ENCODE data around the gene DHDDS.

The DHDDS gene

DNA sequence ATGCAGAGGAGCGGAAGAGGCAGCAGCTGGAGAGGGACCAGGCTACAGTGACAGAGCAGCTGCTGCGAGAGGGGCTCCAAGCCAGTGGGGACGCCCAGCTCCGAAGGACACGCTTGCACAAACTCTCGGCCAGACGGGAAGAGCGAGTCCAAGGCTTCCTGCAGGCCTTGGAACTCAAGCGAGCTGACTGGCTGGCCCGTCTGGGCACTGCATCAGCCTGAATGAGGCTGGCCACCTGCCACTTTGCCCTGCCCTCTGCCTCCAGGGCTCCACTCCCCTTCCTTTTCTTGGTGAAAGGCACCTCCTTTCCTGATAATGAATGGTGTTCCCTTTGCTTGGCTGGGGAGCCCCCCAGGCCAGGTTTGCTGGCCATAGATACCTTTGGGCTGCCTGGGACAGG lies 36.8 kb downstream of the DHDDS start:
- H3K27ac ChIP-seq (ENCODE audit: low read length, poor library complexity, severe bottlenecking): no peak overlapping the region
- no peak overlapping the region for H3K18ac ChIP-seq (ENCODE audit: low read depth in 1 of 2, low read length in 2 of 2)
- H3K9me3 ChIP-seq (ENCODE audit: control insufficient read depth, low read length): no peaks in the 10 kb centered on the region
- no peak overlapping the region for H3K4me2 ChIP-seq (ENCODE audit: low read length, poor library complexity, severe bottlenecking)
- no peak for DNase-seq
- H2BK12ac ChIP-seq (ENCODE audit: low read length in 2 of 2): no peak overlapping the region
- H3K27me3 ChIP-seq (ENCODE audit: control insufficient read depth in 1 of 2, insufficient read depth in 1 of 2, low read length in 2 of 2): no peaks in the 10 kb centered on the region
- H3K4ac ChIP-seq (ENCODE audit: low read depth in 1 of 2, low read length in 2 of 2): no peak overlapping the region
- 98% methylated on average over 10 of the region's 10 CpGs for WGBS
- no peak overlapping the region for H2AK5ac ChIP-seq (ENCODE audit: low read length, severe bottlenecking)
- peaks cover 14% of the 10 kb centered on the region for H3K4me1 ChIP-seq (ENCODE audit: control insufficient read depth, insufficient read depth, low read depth, low read length)
- no peak overlapping the region for H3K14ac ChIP-seq (ENCODE audit: low read length in 2 of 2)
- peaks cover 18% of the 10 kb centered on the region for H3K79me1 ChIP-seq (replicated peaks; ENCODE audit: low read length, poor library complexity, severe bottlenecking)
- H3K23ac ChIP-seq (ENCODE audit: low read length in 2 of 2): no peak overlapping the region
- no peak overlapping the region for H4K8ac ChIP-seq (ENCODE audit: low read length)
- H2BK5ac ChIP-seq (ENCODE audit: low read depth, low read length, poor library complexity, severe bottlenecking): no peak overlapping the region
- no peak overlapping the region for H2BK120ac ChIP-seq (ENCODE audit: low read depth, low read length)
- H3K9ac ChIP-seq (ENCODE audit: low read length): no peak overlapping the region
- H4K91ac ChIP-seq (ENCODE audit: low read length): no peak overlapping the region
- H3K4me3 ChIP-seq (ENCODE audit: insufficient read depth in 1 of 2, low read depth in 1 of 2, low read length in 2 of 2): no peak overlapping the region
- no peak overlapping the region for H2BK15ac ChIP-seq (ENCODE audit: low read depth, poor library complexity, severe bottlenecking)
- peaks cover 41 to 60% of the 10 kb centered on the region in 2 experiments for H3K36me3 ChIP-seq (ENCODE audit: control insufficient read depth in 1 of 2, insufficient read depth in 2 of 2, low read depth in 1 of 2, low read length in 2 of 2)
- no peak overlapping the region for H2AFZ ChIP-seq (ENCODE audit: low read depth, low read length)

DNA sequence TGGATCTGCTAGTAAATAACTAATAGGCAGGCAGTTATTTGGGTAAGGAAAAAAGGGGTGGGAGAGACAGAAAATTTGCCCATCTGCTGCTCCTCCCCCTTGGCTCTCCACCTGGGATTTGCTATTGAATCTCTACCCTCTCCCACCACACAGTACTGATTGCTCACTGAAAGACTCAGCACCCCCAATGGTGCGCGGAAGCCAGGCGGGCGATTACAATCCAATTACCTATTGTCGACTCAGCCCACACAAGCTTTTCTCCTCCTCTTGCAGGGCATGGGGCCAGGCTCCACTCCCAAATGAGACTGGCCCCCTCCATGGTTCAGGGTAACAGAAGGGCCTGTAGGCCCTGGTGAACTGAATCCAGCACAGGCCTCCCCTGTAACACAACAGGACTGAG lies 37.4 kb downstream of the DHDDS start:
- H3K9ac ChIP-seq (ENCODE audit: low read length): no peak overlapping the region
- peaks cover 18% of the 10 kb centered on the region for H3K79me1 ChIP-seq (replicated peaks; ENCODE audit: low read length, poor library complexity, severe bottlenecking)
- no peak overlapping the region for H3K4ac ChIP-seq (ENCODE audit: low read depth in 1 of 2, low read length in 2 of 2)
- H2AK5ac ChIP-seq (ENCODE audit: low read length, severe bottlenecking): no peak overlapping the region
- no peak for DNase-seq
- H4K91ac ChIP-seq (ENCODE audit: low read length): no peak overlapping the region
- H2BK15ac ChIP-seq (ENCODE audit: low read depth, poor library complexity, severe bottlenecking): no peak overlapping the region
- H3K27me3 ChIP-seq (ENCODE audit: control insufficient read depth in 1 of 2, insufficient read depth in 1 of 2, low read length in 2 of 2): no peaks in the 10 kb centered on the region
- H3K9me3 ChIP-seq (ENCODE audit: control insufficient read depth, low read length): no peaks in the 10 kb centered on the region
- no peak overlapping the region for H3K4me2 ChIP-seq (ENCODE audit: low read length, poor library complexity, severe bottlenecking)
- no peak overlapping the region for H3K4me3 ChIP-seq (ENCODE audit: insufficient read depth in 1 of 2, low read depth in 1 of 2, low read length in 2 of 2)
- no peak overlapping the region for H3K23ac ChIP-seq (ENCODE audit: low read length in 2 of 2)
- no peak overlapping the region for H4K8ac ChIP-seq (ENCODE audit: low read length)
- H2AFZ ChIP-seq (ENCODE audit: low read depth, low read length): no peak overlapping the region
- H2BK120ac ChIP-seq (ENCODE audit: low read depth, low read length): no peak overlapping the region
- H2BK5ac ChIP-seq (ENCODE audit: low read depth, low read length, poor library complexity, severe bottlenecking): no peak overlapping the region
- no peak overlapping the region for H2BK12ac ChIP-seq (ENCODE audit: low read length in 2 of 2)
- H3K36me3 ChIP-seq (ENCODE audit: control insufficient read depth in 1 of 2, insufficient read depth in 2 of 2, low read depth in 1 of 2, low read length in 2 of 2): peaks cover 38 to 61% of the 10 kb centered on the region in 2 experiments
- 97% methylated on average over 5 of the region's 5 CpGs for WGBS
- no peak overlapping the region for H3K27ac ChIP-seq (ENCODE audit: low read length, poor library complexity, severe bottlenecking)
- peaks cover 14% of the 10 kb centered on the region for H3K4me1 ChIP-seq (ENCODE audit: control insufficient read depth, insufficient read depth, low read depth, low read length)
- H3K14ac ChIP-seq (ENCODE audit: low read length in 2 of 2): no peak overlapping the region
- H3K18ac ChIP-seq (ENCODE audit: low read depth in 1 of 2, low read length in 2 of 2): no peak overlapping the region

DNA sequence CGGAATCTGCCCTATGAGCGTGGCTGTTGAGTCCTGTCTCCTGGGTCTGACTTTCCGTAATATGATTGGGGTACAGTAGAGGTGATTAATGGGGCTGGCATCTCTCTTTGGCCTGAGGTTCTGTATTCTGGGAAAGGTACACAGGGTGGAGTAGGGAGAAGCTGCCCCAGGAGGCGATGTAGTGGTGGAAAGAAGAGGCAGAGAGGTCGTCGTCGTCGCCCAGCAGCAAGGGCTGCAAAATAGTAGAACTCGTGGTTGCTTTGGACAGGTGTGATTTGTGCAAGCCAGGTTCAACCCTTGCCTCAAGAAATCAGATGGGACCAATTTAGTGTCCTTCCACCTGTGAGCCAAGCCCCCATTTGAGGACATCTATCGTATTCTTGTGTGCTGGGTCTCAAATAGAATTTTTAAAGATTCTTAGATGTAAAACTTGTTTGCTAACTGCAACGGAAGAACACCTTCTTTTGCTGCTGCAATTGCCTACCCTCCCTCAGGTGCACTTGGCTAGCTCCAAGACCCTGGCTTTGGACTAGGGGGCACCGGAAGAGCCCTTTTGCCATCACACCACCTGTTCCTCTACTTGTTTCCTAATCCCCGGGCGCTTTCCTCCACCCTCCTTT lies 38.9 kb downstream of the DHDDS start:
- no peak overlapping the region for H2AFZ ChIP-seq (ENCODE audit: low read depth, low read length)
- H3K4me1 ChIP-seq (ENCODE audit: control insufficient read depth, insufficient read depth, low read depth, low read length): peaks cover 14% of the 10 kb centered on the region
- WGBS: 60% methylated on average over 14 of the region's 14 CpGs
- no peak overlapping the region for H4K91ac ChIP-seq (ENCODE audit: low read length)
- no peak overlapping the region for H4K8ac ChIP-seq (ENCODE audit: low read length)
- H3K18ac ChIP-seq (ENCODE audit: low read depth in 1 of 2, low read length in 2 of 2): no peak overlapping the region
- H3K9ac ChIP-seq (ENCODE audit: low read length): peak overlapping the region; percentile 65
- peak overlapping the region; percentile 77 for H3K4me2 ChIP-seq (ENCODE audit: low read length, poor library complexity, severe bottlenecking)
- H3K36me3 ChIP-seq (ENCODE audit: control insufficient read depth in 1 of 2, insufficient read depth in 2 of 2, low read depth in 1 of 2, low read length in 2 of 2): peaks cover 26 to 54% of the 10 kb centered on the region in 2 experiments
- no peak overlapping the region for H2BK12ac ChIP-seq (ENCODE audit: low read length in 2 of 2)
- H3K27ac ChIP-seq (ENCODE audit: low read length, poor library complexity, severe bottlenecking): no peak overlapping the region
- no peak overlapping the region for H2BK120ac ChIP-seq (ENCODE audit: low read depth, low read length)
- no peak for DNase-seq
- H3K4ac ChIP-seq (ENCODE audit: low read depth in 1 of 2, low read length in 2 of 2): no peak overlapping the region
- H2BK15ac ChIP-seq (ENCODE audit: low read depth, poor library complexity, severe bottlenecking): peak overlapping the region; percentile 33
- H3K14ac ChIP-seq (ENCODE audit: low read length in 2 of 2): no peak overlapping the region
- no peak overlapping the region for H2AK5ac ChIP-seq (ENCODE audit: low read length, severe bottlenecking)
- H3K9me3 ChIP-seq (ENCODE audit: control insufficient read depth, low read length): no peaks in the 10 kb centered on the region
- H3K27me3 ChIP-seq (ENCODE audit: control insufficient read depth in 1 of 2, insufficient read depth in 1 of 2, low read length in 2 of 2): no peaks in the 10 kb centered on the region
- no peak overlapping the region for H2BK5ac ChIP-seq (ENCODE audit: low read depth, low read length, poor library complexity, severe bottlenecking)
- peak overlapping the region in 1 of 2 experiments; percentile 82 for H3K4me3 ChIP-seq (ENCODE audit: insufficient read depth in 1 of 2, low read depth in 1 of 2, low read length in 2 of 2)
- H3K79me1 ChIP-seq (replicated peaks; ENCODE audit: low read length, poor library complexity, severe bottlenecking): peaks cover 12% of the 10 kb centered on the region
- peak overlapping the region in 1 of 2 experiments; percentile 49 for H3K23ac ChIP-seq (ENCODE audit: low read length in 2 of 2)

DNA sequence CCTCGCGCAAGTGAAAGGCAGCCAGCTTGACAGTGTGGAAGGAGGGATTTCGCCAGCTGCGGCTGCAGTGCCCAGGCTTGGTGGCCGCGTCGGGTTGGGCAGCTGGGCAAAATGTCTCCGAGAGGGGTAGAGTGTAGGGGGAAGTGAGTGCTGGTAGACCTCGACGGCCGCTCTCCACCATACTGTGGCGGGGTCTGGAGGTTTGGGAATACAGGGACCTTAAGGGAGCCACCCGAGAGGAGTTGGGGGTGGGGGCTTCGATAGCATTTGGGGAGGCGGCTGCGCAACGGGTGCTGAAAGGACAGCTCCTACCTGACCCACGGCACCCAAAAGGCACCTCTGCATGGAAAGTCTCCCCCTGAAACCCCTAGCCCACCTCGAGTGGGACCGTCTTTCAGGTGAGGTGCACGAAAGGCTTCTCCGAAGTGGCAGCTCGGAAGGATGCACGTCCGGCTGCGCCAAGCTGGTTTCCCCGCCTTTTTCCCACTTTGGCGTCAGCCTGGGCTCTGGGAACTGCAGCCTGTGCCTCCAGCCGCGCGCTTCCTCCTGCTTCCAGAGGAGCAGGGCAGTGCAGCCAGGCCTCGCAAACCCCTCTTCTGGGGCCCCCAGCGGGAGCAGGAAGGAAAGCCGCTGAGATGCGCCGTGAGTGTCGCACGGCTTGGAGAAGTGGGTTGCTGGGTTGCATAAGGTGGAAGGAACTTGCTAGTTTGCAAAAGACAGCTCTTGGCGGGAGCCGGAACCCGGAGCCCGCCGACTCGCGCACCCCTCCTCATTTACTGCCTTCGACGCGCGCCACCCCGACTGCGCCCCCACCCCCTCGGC lies 39.6 kb downstream of the DHDDS start:
- Histone ChIP-seq H3K36me3 (ENCODE audit: control insufficient read depth in 1 of 2, insufficient read depth in 2 of 2, low read depth in 1 of 2, low read length in 2 of 2) (peaks cover 22 to 54% of the 10 kb centered on the region in 2 experiments), H2BK120ac (ENCODE audit: low read depth, low read length) (no peak overlapping the region), H3K18ac (ENCODE audit: low read depth in 1 of 2, low read length in 2 of 2) (peak overlapping the region; percentile 8 to 46), H2AFZ (ENCODE audit: low read depth, low read length) (no peak overlapping the region), H2BK12ac (ENCODE audit: low read length in 2 of 2) (peak overlapping the region in 1 of 2 experiments; percentile 24), H3K27me3 (ENCODE audit: control insufficient read depth in 1 of 2, insufficient read depth in 1 of 2, low read length in 2 of 2) (no peaks in the 10 kb centered on the region), H2BK15ac (ENCODE audit: low read depth, poor library complexity, severe bottlenecking) (no peak overlapping the region), H3K9me3 (ENCODE audit: control insufficient read depth, low read length) (no peaks in the 10 kb centered on the region), H3K27ac (ENCODE audit: low read length, poor library complexity, severe bottlenecking) (peak overlapping the region; percentile 13), H4K91ac (ENCODE audit: low read length) (no peak overlapping the region), H3K4me3 (ENCODE audit: insufficient read depth in 1 of 2, low read depth in 1 of 2, low read length in 2 of 2) (peak overlapping the region; percentile 51 to 82), H3K23ac (ENCODE audit: low read length in 2 of 2) (peak overlapping the region in 1 of 2 experiments; percentile 23), H2AK5ac (ENCODE audit: low read length, severe bottlenecking) (no peak overlapping the region), H2BK5ac (ENCODE audit: low read depth, low read length, poor library complexity, severe bottlenecking) (no peak overlapping the region), H3K14ac (ENCODE audit: low read length in 2 of 2) (peak overlapping the region in 1 of 2 experiments; percentile 78), H3K4me1 (ENCODE audit: control insufficient read depth, insufficient read depth, low read depth, low read length) (peaks cover 14% of the 10 kb centered on the region), H3K4me2 (ENCODE audit: low read length, poor library complexity, severe bottlenecking) (peak overlapping the region; percentile 77), H3K9ac (ENCODE audit: low read length) (peak overlapping the region; percentile 65), H3K79me1 (replicated peaks; ENCODE audit: low read length, poor library complexity, severe bottlenecking) (peaks cover 9% of the 10 kb centered on the region), H4K8ac (ENCODE audit: low read length) (no peak overlapping the region), H3K4ac (ENCODE audit: low read depth in 1 of 2, low read length in 2 of 2) (peak overlapping the region in 1 of 2 experiments; percentile 47)
- 3% methylated on average over 37 of the region's 52 CpGs for WGBS
- peak; percentile 91 for DNase-seq

All from mesenchymal stem cell (in vitro differentiated cells and primary cell).